Limb (tissue), 2 donors: Measurements from ENCODE around the gene AVPR2.

Experiments
- DNase-seq, 2 donors: peaks; one replicate each; pipeline ENCODE4 v3.0.0-alpha.2; 2016; ENCODE audit errors: extremely low spot score in 2 of 2

Gene AVPR2

GRCh38 chrX:153871451-153871850 lies 33.0 kb upstream of the AVPR2 start:
- DNase-seq = peak in 1 of 2 donors; percentile 44

- DNase-seq = no peak
Observed at GRCh38 chrX:153871946-153872878, 32.3 kb upstream of the AVPR2 start.

- DNase-seq = no peak
Observed at GRCh38 chrX:153873282-153874084, 31.0 kb upstream of the AVPR2 start.

- no peak for DNase-seq
Observed at GRCh38 chrX:153874085-153874365, 30.4 kb upstream of the AVPR2 start.

- no peak for DNase-seq
Observed at GRCh38 chrX:153874366-153875125, 29.9 kb upstream of the AVPR2 start.

- peak; percentile 51 to 78 for DNase-seq
Observed at GRCh38 chrX:153875391-153876111, 28.9 kb upstream of the AVPR2 start.

- DNase-seq = no peak
Observed at GRCh38 chrX:153876112-153876491, 28.4 kb upstream of the AVPR2 start.

- DNase-seq = no peak
Observed at GRCh38 chrX:153877571-153878261, 26.8 kb upstream of the AVPR2 start.

- no peak for DNase-seq
Observed at GRCh38 chrX:153878345-153878744, 26.1 kb upstream of the AVPR2 start.

- no peak for DNase-seq
Observed at GRCh38 chrX:153878969-153879653, 25.4 kb upstream of the AVPR2 start.

- no peak for DNase-seq
Observed at GRCh38 chrX:153879741-153880439, 24.6 kb upstream of the AVPR2 start.

- DNase-seq = no peak
Observed at GRCh38 chrX:153880440-153880815, 24.0 kb upstream of the AVPR2 start.

GRCh38 chrX:153881281-153881680 lies 23.2 kb upstream of the AVPR2 start:
- no peak for DNase-seq

- DNase-seq = no peak
Observed at GRCh38 chrX:153882086-153882498, 22.4 kb upstream of the AVPR2 start.

- DNase-seq = no peak
Observed at GRCh38 chrX:153882557-153882956, 21.9 kb upstream of the AVPR2 start.

- no peak for DNase-seq
Observed at GRCh38 chrX:153883163-153883843, 21.2 kb upstream of the AVPR2 start.

- DNase-seq = no peak
Observed at GRCh38 chrX:153884136-153884535, 20.3 kb upstream of the AVPR2 start.

- DNase-seq = no peak
Observed at GRCh38 chrX:153884590-153884989, 19.9 kb upstream of the AVPR2 start.

GRCh38 chrX:153885208-153885787 lies 19.2 kb upstream of the AVPR2 start:
- no peak for DNase-seq
